Astrocyte (in vitro differentiated cells and primary cell): ENCODE data around the gene MPRIP.

Experiments
- EZH2 ChIP-seq: IDR thresholded peaks from 2 replicates; pipeline ENCODE4 v1.6.1; 2012; ENCODE audit warnings: mild to moderate bottlenecking, low read length, inconsistent platforms; ENCODE audit not compliant: insufficient read depth
- TF ChIP-seq, protein P1 (sequence below): IDR thresholded peaks from 2 replicates; pipeline ENCODE4 v1.5.1; 2011; ENCODE audit warnings: low read depth, mild to moderate bottlenecking, inconsistent platforms, low read length, moderate library complexity; ENCODE audit not compliant: insufficient read depth

DNA sequence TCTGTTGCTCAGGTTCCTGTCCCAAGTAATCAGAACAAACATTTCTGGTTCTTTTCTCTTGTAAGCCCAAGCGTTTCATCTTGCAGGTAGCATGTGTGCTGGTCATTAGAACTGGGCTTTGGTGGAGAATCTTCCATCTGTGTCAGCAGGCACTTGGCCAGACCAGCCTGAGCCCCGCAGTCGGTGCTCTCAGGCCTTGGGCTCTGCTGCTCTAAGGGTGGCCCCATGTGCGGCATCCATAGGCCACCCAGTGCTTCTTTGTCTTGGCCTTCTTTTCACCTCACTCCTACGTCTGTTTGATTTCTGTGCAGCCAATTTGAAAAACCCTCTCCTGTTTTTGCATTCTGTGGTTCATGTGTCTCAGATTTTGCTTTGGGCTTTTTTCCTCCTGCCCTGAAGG is 112.3 kb downstream of the MPRIP start:
- TF ChIP-seq, protein P1, sequence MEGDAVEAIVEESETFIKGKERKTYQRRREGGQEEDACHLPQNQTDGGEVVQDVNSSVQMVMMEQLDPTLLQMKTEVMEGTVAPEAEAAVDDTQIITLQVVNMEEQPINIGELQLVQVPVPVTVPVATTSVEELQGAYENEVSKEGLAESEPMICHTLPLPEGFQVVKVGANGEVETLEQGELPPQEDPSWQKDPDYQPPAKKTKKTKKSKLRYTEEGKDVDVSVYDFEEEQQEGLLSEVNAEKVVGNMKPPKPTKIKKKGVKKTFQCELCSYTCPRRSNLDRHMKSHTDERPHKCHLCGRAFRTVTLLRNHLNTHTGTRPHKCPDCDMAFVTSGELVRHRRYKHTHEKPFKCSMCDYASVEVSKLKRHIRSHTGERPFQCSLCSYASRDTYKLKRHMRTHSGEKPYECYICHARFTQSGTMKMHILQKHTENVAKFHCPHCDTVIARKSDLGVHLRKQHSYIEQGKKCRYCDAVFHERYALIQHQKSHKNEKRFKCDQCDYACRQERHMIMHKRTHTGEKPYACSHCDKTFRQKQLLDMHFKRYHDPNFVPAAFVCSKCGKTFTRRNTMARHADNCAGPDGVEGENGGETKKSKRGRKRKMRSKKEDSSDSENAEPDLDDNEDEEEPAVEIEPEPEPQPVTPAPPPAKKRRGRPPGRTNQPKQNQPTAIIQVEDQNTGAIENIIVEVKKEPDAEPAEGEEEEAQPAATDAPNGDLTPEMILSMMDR: no peak
- TF ChIP-seq EZH2: no peak
